ENCODE measurements around the gene RXYLT1.

Gene RXYLT1

GRCh38 chr12:63849641-63850040 is 69.9 kb downstream of the RXYLT1 start:
- 100% methylated on average over 2 of the region's 4 CpGs for WGBS
- Histone ChIP-seq H3K14ac (ENCODE audit: low read length in 2 of 2) (no peak overlapping the region), H3K27ac (ENCODE audit: low read length, poor library complexity, severe bottlenecking) (no peak overlapping the region), H2BK120ac (ENCODE audit: low read depth, low read length) (no peak overlapping the region), H3K9me3 (ENCODE audit: control insufficient read depth, low read length) (no peaks in the 10 kb centered on the region), H3K23ac (ENCODE audit: low read length in 2 of 2) (no peak overlapping the region), H2AK5ac (ENCODE audit: low read length, severe bottlenecking) (no peak overlapping the region), H3K79me1 (replicated peaks; ENCODE audit: low read length, poor library complexity, severe bottlenecking) (no peaks in the 10 kb centered on the region), H3K36me3 (ENCODE audit: control insufficient read depth in 1 of 2, insufficient read depth in 2 of 2, low read depth in 1 of 2, low read length in 2 of 2) (peaks cover 6 to 24% of the 10 kb centered on the region in 2 experiments), H2BK15ac (ENCODE audit: low read depth, poor library complexity, severe bottlenecking) (no peak overlapping the region), H3K4me3 (ENCODE audit: insufficient read depth in 1 of 2, low read depth in 1 of 2, low read length in 2 of 2) (peak overlapping the region in 1 of 2 experiments; percentile 71), H2BK5ac (ENCODE audit: low read depth, low read length, poor library complexity, severe bottlenecking) (no peak overlapping the region), H3K27me3 (ENCODE audit: control insufficient read depth in 1 of 2, insufficient read depth in 1 of 2, low read length in 2 of 2) (no peaks in the 10 kb centered on the region), H2BK12ac (ENCODE audit: low read length in 2 of 2) (no peak overlapping the region), H4K8ac (ENCODE audit: low read length) (no peak overlapping the region), H3K4me1 (ENCODE audit: control insufficient read depth, insufficient read depth, low read depth, low read length) (peaks cover 6% of the 10 kb centered on the region), H4K91ac (ENCODE audit: low read length) (no peak overlapping the region), H3K18ac (ENCODE audit: low read depth in 1 of 2, low read length in 2 of 2) (no peak overlapping the region), H2AFZ (ENCODE audit: low read depth, low read length) (no peak overlapping the region), H3K4me2 (ENCODE audit: low read length, poor library complexity, severe bottlenecking) (peak overlapping the region; percentile 29), H3K4ac (ENCODE audit: low read depth in 1 of 2, low read length in 2 of 2) (no peak overlapping the region), H3K9ac (ENCODE audit: low read length) (no peak overlapping the region)
- no peak for DNase-seq

- Histone ChIP-seq H3K79me1 (replicated peaks; ENCODE audit: low read length, poor library complexity, severe bottlenecking) (no peaks in the 10 kb centered on the region), H3K14ac (ENCODE audit: low read length in 2 of 2) (no peak overlapping the region), H3K4me3 (ENCODE audit: insufficient read depth in 1 of 2, low read depth in 1 of 2, low read length in 2 of 2) (no peak overlapping the region), H2BK5ac (ENCODE audit: low read depth, low read length, poor library complexity, severe bottlenecking) (no peak overlapping the region), H3K18ac (ENCODE audit: low read depth in 1 of 2, low read length in 2 of 2) (no peak overlapping the region), H4K8ac (ENCODE audit: low read length) (no peak overlapping the region), H2AK5ac (ENCODE audit: low read length, severe bottlenecking) (peak overlapping the region; percentile 3), H3K9ac (ENCODE audit: low read length) (no peak overlapping the region), H3K27ac (ENCODE audit: low read length, poor library complexity, severe bottlenecking) (peak overlapping the region; percentile 72), H2AFZ (ENCODE audit: low read depth, low read length) (no peak overlapping the region), H3K9me3 (ENCODE audit: control insufficient read depth, low read length) (no peaks in the 10 kb centered on the region), H2BK15ac (ENCODE audit: low read depth, poor library complexity, severe bottlenecking) (no peak overlapping the region), H3K27me3 (ENCODE audit: control insufficient read depth in 1 of 2, insufficient read depth in 1 of 2, low read length in 2 of 2) (no peaks in the 10 kb centered on the region), H3K4me1 (ENCODE audit: control insufficient read depth, insufficient read depth, low read depth, low read length) (peaks cover 5% of the 10 kb centered on the region), H3K36me3 (ENCODE audit: control insufficient read depth in 1 of 2, insufficient read depth in 2 of 2, low read depth in 1 of 2, low read length in 2 of 2) (peaks cover 6 to 22% of the 10 kb centered on the region in 2 experiments), H3K4ac (ENCODE audit: low read depth in 1 of 2, low read length in 2 of 2) (no peak overlapping the region), H3K4me2 (ENCODE audit: low read length, poor library complexity, severe bottlenecking) (no peak overlapping the region), H3K23ac (ENCODE audit: low read length in 2 of 2) (no peak overlapping the region), H2BK120ac (ENCODE audit: low read depth, low read length) (no peak overlapping the region), H4K91ac (ENCODE audit: low read length) (no peak overlapping the region), H2BK12ac (ENCODE audit: low read length in 2 of 2) (no peak overlapping the region)
- DNase-seq, result no peak
Measured at GRCh38 chr12:63853978-63854377, 74.3 kb downstream of the RXYLT1 start.

GRCh38 chr12:63855299-63855698 is 75.6 kb downstream of the RXYLT1 start:
- H4K91ac ChIP-seq (ENCODE audit: low read length), result no peak overlapping the region
- H3K79me1 ChIP-seq (replicated peaks; ENCODE audit: low read length, poor library complexity, severe bottlenecking), result no peaks in the 10 kb centered on the region
- no peak overlapping the region for H2BK120ac ChIP-seq (ENCODE audit: low read depth, low read length)
- H3K4me2 ChIP-seq (ENCODE audit: low read length, poor library complexity, severe bottlenecking), result no peak overlapping the region
- peak overlapping the region; percentile 91 for H2AK5ac ChIP-seq (ENCODE audit: low read length, severe bottlenecking)
- H3K9ac ChIP-seq (ENCODE audit: low read length), result no peak overlapping the region
- no peak overlapping the region for H2BK12ac ChIP-seq (ENCODE audit: low read length in 2 of 2)
- no peak overlapping the region for H3K23ac ChIP-seq (ENCODE audit: low read length in 2 of 2)
- WGBS, result 95% methylated on average over 3 of the region's 3 CpGs
- H2BK15ac ChIP-seq (ENCODE audit: low read depth, poor library complexity, severe bottlenecking), result no peak overlapping the region
- peaks cover 9 to 29% of the 10 kb centered on the region in 2 experiments for H3K36me3 ChIP-seq (ENCODE audit: control insufficient read depth in 1 of 2, insufficient read depth in 2 of 2, low read depth in 1 of 2, low read length in 2 of 2)
- no peak overlapping the region for H3K4ac ChIP-seq (ENCODE audit: low read depth in 1 of 2, low read length in 2 of 2)
- H3K18ac ChIP-seq (ENCODE audit: low read depth in 1 of 2, low read length in 2 of 2), result no peak overlapping the region
- no peak overlapping the region for H3K4me3 ChIP-seq (ENCODE audit: insufficient read depth in 1 of 2, low read depth in 1 of 2, low read length in 2 of 2)
- no peak overlapping the region for H2AFZ ChIP-seq (ENCODE audit: low read depth, low read length)
- no peaks in the 10 kb centered on the region for H3K9me3 ChIP-seq (ENCODE audit: control insufficient read depth, low read length)
- H4K8ac ChIP-seq (ENCODE audit: low read length), result no peak overlapping the region
- H3K27me3 ChIP-seq (ENCODE audit: control insufficient read depth in 1 of 2, insufficient read depth in 1 of 2, low read length in 2 of 2), result no peaks in the 10 kb centered on the region
- H3K4me1 ChIP-seq (ENCODE audit: control insufficient read depth, insufficient read depth, low read depth, low read length), result peaks cover 7% of the 10 kb centered on the region
- H3K27ac ChIP-seq (ENCODE audit: low read length, poor library complexity, severe bottlenecking), result no peak overlapping the region
- H3K14ac ChIP-seq (ENCODE audit: low read length in 2 of 2), result no peak overlapping the region
- H2BK5ac ChIP-seq (ENCODE audit: low read depth, low read length, poor library complexity, severe bottlenecking), result no peak overlapping the region
- no peak for DNase-seq

GRCh38 chr12:63857771-63858670 is 78.3 kb downstream of the RXYLT1 start:
- Histone ChIP-seq H2BK120ac (ENCODE audit: low read depth, low read length) (no peak overlapping the region), H3K27me3 (ENCODE audit: control insufficient read depth in 1 of 2, insufficient read depth in 1 of 2, low read length in 2 of 2) (no peaks in the 10 kb centered on the region), H2AFZ (ENCODE audit: low read depth, low read length) (no peak overlapping the region), H3K9me3 (ENCODE audit: control insufficient read depth, low read length) (no peaks in the 10 kb centered on the region), H3K14ac (ENCODE audit: low read length in 2 of 2) (no peak overlapping the region), H3K79me1 (replicated peaks; ENCODE audit: low read length, poor library complexity, severe bottlenecking) (no peaks in the 10 kb centered on the region), H3K27ac (ENCODE audit: low read length, poor library complexity, severe bottlenecking) (peak overlapping the region; percentile 32), H2BK12ac (ENCODE audit: low read length in 2 of 2) (no peak overlapping the region), H3K4ac (ENCODE audit: low read depth in 1 of 2, low read length in 2 of 2) (no peak overlapping the region), H3K23ac (ENCODE audit: low read length in 2 of 2) (no peak overlapping the region), H3K4me3 (ENCODE audit: insufficient read depth in 1 of 2, low read depth in 1 of 2, low read length in 2 of 2) (no peak overlapping the region), H3K4me2 (ENCODE audit: low read length, poor library complexity, severe bottlenecking) (no peak overlapping the region), H3K4me1 (ENCODE audit: control insufficient read depth, insufficient read depth, low read depth, low read length) (peaks cover 12% of the 10 kb centered on the region), H4K91ac (ENCODE audit: low read length) (no peak overlapping the region), H4K8ac (ENCODE audit: low read length) (no peak overlapping the region), H3K36me3 (ENCODE audit: control insufficient read depth in 1 of 2, insufficient read depth in 2 of 2, low read depth in 1 of 2, low read length in 2 of 2) (peaks cover 3 to 25% of the 10 kb centered on the region in 2 experiments), H2AK5ac (ENCODE audit: low read length, severe bottlenecking) (no peak overlapping the region), H3K9ac (ENCODE audit: low read length) (peak overlapping the region; percentile 28), H3K18ac (ENCODE audit: low read depth in 1 of 2, low read length in 2 of 2) (no peak overlapping the region), H2BK5ac (ENCODE audit: low read depth, low read length, poor library complexity, severe bottlenecking) (no peak overlapping the region), H2BK15ac (ENCODE audit: low read depth, poor library complexity, severe bottlenecking) (no peak overlapping the region)
- DNase-seq, result no peak
- 92% methylated on average over 5 of the region's 6 CpGs for WGBS

Data from mesenchymal stem cell (in vitro differentiated cells and primary cell).